Panc1 (cell line): ENCODE measurements around the gene ARHGAP4. TPM values are rescaled to one million over a fixed set of nuclear protein-coding genes. Genes with fewer than 3 reads are reported as not detected.

Experiments
- ATAC-seq: fragments of 200-7000 bp; cut with Tn5 transposase; 2 replicates; pipeline ENCODE4 v1.9.1; 2020; ENCODE audit warnings: mild to moderate bottlenecking, moderate library complexity
- BruUV-seq: library from RNA; stranded (reverse); fragments of 400-500 nt; replicated peaks from 2 replicates; lab custom pipeline; 2021; lab: Mats Ljungman, UMichigan
- CTCF ChIA-PET: fragments of 300-600 bp; sonication (Branson Sonifier 250); formaldehyde crosslinking; loops from one replicate; lab custom pipeline; 2022; ENCODE audit warnings: antibody characterized with exemption; lab: Charles Lee
- POLR2A ChIA-PET: fragments of 300-600 bp; sonication (Branson Sonifier 250); formaldehyde crosslinking; loops from one replicate; lab custom pipeline; 2022; ENCODE audit warnings: antibody characterized with exemption; lab: Charles Lee
- DNase-seq: peaks from one replicate; pipeline ENCODE4 v3.0.0-alpha.2; 2010; ENCODE audit warnings: low read depth, low spot score
- H3K27ac ChIP-seq: 2 replicates; pipeline ENCODE4 v1.5.1; 2011; ENCODE audit warnings: mild to moderate bottlenecking, low read length, inconsistent platforms
- H3K27me3 ChIP-seq: fragments of 200-500 bp; sonication (Bioruptor generic); 2 replicates; pipeline ENCODE4 v1.6.0; 2014; ENCODE audit warnings: low read length, inconsistent platforms; ENCODE audit not compliant: control insufficient read depth, insufficient read depth
- H3K36me3 ChIP-seq: fragments of 200-500 bp; sonication (Bioruptor generic); 2 replicates; pipeline ENCODE4 v1.5.1; 2014; ENCODE audit warnings: inconsistent platforms, mild to moderate bottlenecking, low read length, moderate library complexity; ENCODE audit not compliant: control insufficient read depth, insufficient read depth
- H3K4me1 ChIP-seq: 2 replicates; pipeline ENCODE4 v1.5.1; 2011; ENCODE audit warnings: inconsistent platforms, mild to moderate bottlenecking, low read length, moderate library complexity; ENCODE audit not compliant: control insufficient read depth, insufficient read depth
- H3K4me3 ChIP-seq, 2 experiments: 2 replicates each; pipeline ENCODE4 v1.5.1; 2011 to 2012; ENCODE audit warnings: low read depth in 2 of 2, low read length in 2 of 2, mild to moderate bottlenecking in 2 of 2, inconsistent platforms in 1 of 2, moderate library complexity in 1 of 2
- H3K9me3 ChIP-seq: fragments of 200-500 bp; sonication (Bioruptor generic); 2 replicates; pipeline ENCODE4 v1.5.1; 2014; ENCODE audit warnings: low read depth, mild to moderate bottlenecking, inconsistent platforms, low read length, moderate library complexity; ENCODE audit not compliant: control insufficient read depth, insufficient read depth
- CTCF ChIP-seq: fragments of 450-650 bp; IDR thresholded peaks from 2 replicates; pipeline ENCODE4 v1.5.1; 2017; ENCODE audit warnings: mild to moderate bottlenecking
- POLR2AphosphoS5 ChIP-seq: IDR thresholded peaks from 2 replicates; pipeline ENCODE4 v1.6.1; 2012; ENCODE audit warnings: mild to moderate bottlenecking, low read depth, low read length, moderate library complexity
- REST ChIP-seq, 2 experiments: IDR thresholded peaks; 2 replicates each; pipeline ENCODE4 v1.6.1; 2011 to 2012; ENCODE audit warnings: low read depth in 2 of 2, control low read depth in 1 of 2, low read length in 1 of 2, mild to moderate bottlenecking in 1 of 2, moderate library complexity in 1 of 2; ENCODE audit not compliant: insufficient read depth in 1 of 2
- SIN3A ChIP-seq: IDR thresholded peaks from 2 replicates; pipeline ENCODE4 v1.6.1; 2012; ENCODE audit warnings: low read depth, mild to moderate bottlenecking, low read length, moderate library complexity, borderline replicate concordance; ENCODE audit not compliant: insufficient read depth
- TCF7L2 ChIP-seq: IDR thresholded peaks from 2 replicates; pipeline ENCODE4 v1.6.1; 2011; ENCODE audit warnings: mild to moderate bottlenecking, low read depth, low read length, inconsistent platforms
- in situ Hi-C: cut with HindIII; loops from 2 replicates; pipeline ENCODE4 v1.10.0; 2016; ENCODE audit warnings: low sequenced_read_pairs, low pct_unique_long_range_greater_than_20kb
- intact Hi-C: fragments of 100-400 bp; cut with micrococcal nuclease; formaldehyde crosslinking; loops from one replicate; pipeline ENCODE4 v1.10.0; 2022; ENCODE audit not compliant: unreplicated experiment
- total RNA-seq: library from RNA; stranded (reverse); gene quantifications from one replicate; pipeline ENCODE4 v1.2.1, GENCODE V29; 2021; ENCODE audit not compliant: unreplicated experiment

ARHGAP4 gene
- total RNA-seq, 1 experiment from 2014 or later, result 225 TPM

DNA sequence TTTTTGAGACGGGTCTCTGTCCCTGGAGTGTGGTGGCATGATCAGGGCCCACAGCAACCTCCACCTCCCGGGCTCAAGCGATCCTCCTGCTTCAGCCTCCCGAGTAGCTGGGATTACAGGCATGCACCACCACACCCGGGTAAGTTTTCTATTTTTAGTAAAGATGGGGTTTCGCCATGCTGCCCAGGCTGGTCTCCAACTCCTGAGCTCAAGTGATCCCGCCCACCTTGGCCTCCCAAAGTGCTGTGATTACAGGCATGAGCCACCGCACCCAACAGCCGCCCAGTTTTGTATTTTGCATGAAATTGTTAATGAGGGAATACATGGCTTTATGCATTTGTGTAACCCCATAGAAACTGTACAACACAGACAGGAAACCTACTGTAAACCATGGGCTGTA is 2.8 kb upstream of the ARHGAP4 start:
- Histone ChIP-seq H3K27ac (peak overlapping the region; percentile 79), H3K36me3 (peaks cover 7% of the 10 kb centered on the region), H3K27me3 (no peaks in the 10 kb centered on the region), H3K4me3 (peak overlapping the region; percentile 19 to 57), H3K4me1 (peaks cover 50% of the 10 kb centered on the region), H3K9me3 (no peaks in the 10 kb centered on the region)
- POLR2A ChIA-PET, result interaction anchor here (0.6 to 1.6 kb wide), 2 partner anchors 8 to 19 kb away, joined by 3 to 5 read pairs; no protein-coding TSS in a partner anchor
- TF ChIP-seq POLR2AphosphoS5, result no peak
- in situ Hi-C loops, result no loop called here
- CTCF ChIA-PET, result interaction anchor here (0.9 kb wide), 1 partner anchor 18 kb away, joined by 9 read pairs; no protein-coding TSS in a partner anchor
- DNase-seq (no peak), ATAC-seq (no peak)
- intact Hi-C loops, result loop anchor here (10.0 kb wide), 1 partner anchor 164 kb away; the partner anchor contains the start of gene PLXNB3
- BruUV-seq, result no TSS peak

DNA sequence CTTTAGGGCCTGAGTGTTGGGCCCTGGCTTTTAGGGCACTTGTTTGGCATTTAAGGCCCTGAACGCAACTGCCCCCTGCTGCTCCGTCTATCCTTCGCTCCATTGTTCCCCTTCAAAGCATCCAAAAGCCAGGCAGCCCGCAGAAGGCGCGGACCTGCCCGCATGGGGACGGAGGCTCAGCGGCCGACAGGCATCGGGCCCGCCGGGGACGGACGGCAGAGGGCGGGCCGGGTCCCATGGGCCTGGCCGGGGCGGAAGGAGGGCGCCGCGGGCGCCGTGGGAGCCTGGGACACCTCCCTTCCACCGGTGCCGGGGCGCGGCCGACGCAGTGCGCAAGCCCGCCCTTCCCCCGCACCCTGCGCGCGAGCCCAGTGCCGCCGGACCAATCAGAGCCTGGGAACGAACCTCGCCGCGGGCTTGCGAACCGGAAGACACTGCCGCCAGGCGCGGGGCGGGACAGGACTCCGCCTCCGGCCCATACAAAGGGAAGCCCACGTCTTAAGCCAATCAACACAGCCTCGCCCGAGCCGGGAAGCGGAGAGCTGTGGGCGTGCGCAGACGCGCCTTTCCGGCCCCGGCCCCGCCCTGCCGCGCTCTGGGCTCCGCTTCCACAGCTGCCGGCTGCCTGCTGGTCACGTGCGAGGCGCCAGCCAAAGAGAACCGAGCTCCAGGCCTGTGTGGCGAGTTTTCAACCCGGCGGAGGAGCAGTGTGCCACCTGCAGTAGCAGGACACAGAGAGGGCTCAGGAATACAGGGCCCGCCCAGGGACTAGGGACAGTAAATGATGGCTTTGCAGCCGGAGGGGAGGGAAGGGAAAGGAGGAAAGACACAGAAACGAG is 2.1 kb upstream of the ARHGAP4 start:
- in situ Hi-C loops, result no loop called here

More for the DNA sequence above, 2.1 kb upstream of the ARHGAP4 start:
- POLR2A ChIA-PET, result interaction anchor here (0.6 to 1.6 kb wide), 2 partner anchors 8 to 20 kb away, joined by 3 to 5 read pairs; no protein-coding TSS in a partner anchor
- H3K27me3 ChIP-seq, result no peaks in the 10 kb centered on the region
- no TSS peak for BruUV-seq
- peak; percentile 91 for DNase-seq
- intact Hi-C loops, result loop anchor here (10.0 kb wide), 1 partner anchor 163 kb away; the partner anchor contains the start of gene PLXNB3
- peak; percentile 86 for ATAC-seq
- peaks cover 50% of the 10 kb centered on the region for H3K4me1 ChIP-seq
- CTCF ChIA-PET, result interaction anchor here (0.6 to 0.9 kb wide), 2 partner anchors 19 to 292 kb away, joined by 5 to 9 read pairs; no protein-coding TSS in a partner anchor
- H3K9me3 ChIP-seq, result no peaks in the 10 kb centered on the region
- TF ChIP-seq CTCF, result no peak
- peak; percentile 93 for TF ChIP-seq POLR2AphosphoS5
- no peak for TF ChIP-seq REST (IDR thresholded peaks at IDR 0.05; ENCODE audit: insufficient read depth in 1 of 2, low read depth in 2 of 2, low read length in 1 of 2)
- no peak; the same call in 1 of the 2 replicates for TF ChIP-seq TCF7L2
- peak; percentile 93; the same call in 1 of the 2 replicates for TF ChIP-seq SIN3A
- H3K36me3 ChIP-seq, result peaks cover 7% of the 10 kb centered on the region
- H3K27ac ChIP-seq, result peak overlapping the region; percentile 99
- H3K4me3 ChIP-seq, result peak overlapping the region; percentile 79 to 95
